Omental fat pad (tissue), 4 donors: Measurements from ENCODE around the gene CCDC88C. TPM values are rescaled to one million over a fixed set of nuclear protein-coding genes. Genes with fewer than 3 reads are reported as not detected.

Experiments used
- ATAC-seq: fragments of 150-250 bp; one replicate; pipeline ENCODE4 v1.9.1; 2016; ENCODE audit warnings: mild to moderate bottlenecking, moderate library complexity; ENCODE audit not compliant: low FRiP score
- DNase-seq: peaks from one replicate; pipeline ENCODE4 v3.0.0-alpha.2; 2019; ENCODE audit warnings: low spot score
- CTCF ChIP-seq, 3 donors: fragments of 450-650 bp; IDR thresholded peaks; one replicate each; pipeline ENCODE4 v1.5.1; 2016 to 2017; ENCODE audit warnings: antibody characterized with exemption in 3 of 3, mild to moderate bottlenecking in 3 of 3, moderate library complexity in 2 of 3
- total RNA-seq, 4 donors: library from RNA; depleted of rRNA; stranded (reverse); fragments of >200 nt; gene quantifications; one replicate each; pipeline ENCODE4 v1.1.0, GENCODE V29; 2016

CCDC88C gene
- total RNA-seq, 4 donors from 2014 or later, result 4.5 to 36.6 (median 9.4) TPM

DNA sequence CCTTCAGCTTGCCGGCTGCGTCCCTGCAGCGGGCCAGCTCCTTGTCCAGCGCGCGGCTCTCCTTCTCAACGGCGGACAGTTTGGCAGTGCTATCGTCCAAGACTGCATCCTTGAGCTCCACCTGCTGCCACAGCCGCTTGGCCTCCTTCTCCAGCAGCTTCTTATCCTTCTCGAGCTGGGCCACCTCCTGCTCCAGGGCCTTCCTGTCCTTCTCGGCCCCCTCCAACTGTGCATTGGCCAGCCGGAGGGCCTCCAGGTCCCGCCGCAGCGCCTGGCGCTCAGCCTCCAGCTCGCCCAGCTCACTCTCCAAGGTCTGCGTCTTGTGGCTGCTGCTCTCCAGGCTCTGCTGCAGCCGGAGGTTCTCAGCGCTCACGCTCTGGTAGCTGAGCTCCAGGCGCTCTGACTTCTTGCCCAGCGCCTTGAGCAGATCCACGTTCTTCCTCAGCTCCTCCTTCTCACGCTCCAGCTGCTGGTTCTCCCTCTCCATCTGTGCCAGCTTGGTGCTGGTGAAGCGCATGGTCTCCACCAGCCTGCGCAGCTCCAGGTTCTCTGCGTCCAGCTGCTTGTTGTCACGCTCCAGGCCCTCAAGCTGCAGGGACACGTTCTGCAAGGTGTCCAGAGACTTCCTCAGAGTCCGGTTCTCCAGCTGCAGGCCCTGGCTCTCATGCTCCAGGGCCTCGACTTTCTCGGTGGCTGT is 104.3 kb downstream of the CCDC88C start:
- TF ChIP-seq CTCF (IDR thresholded peaks at IDR 0.05), result no peak

GRCh38 chr14:91311284-91311662 is 106.3 kb downstream of the CCDC88C start:
- TF ChIP-seq CTCF (IDR thresholded peaks at IDR 0.05), result no peak

More for the DNA sequence above, 104.3 kb downstream of the CCDC88C start:
- ATAC-seq (no peak), DNase-seq (no peak)

GRCh38 chr14:91310606-91311283 is 106.9 kb downstream of the CCDC88C start:
- ATAC-seq (no peak), DNase-seq (no peak)
- TF ChIP-seq CTCF (IDR thresholded peaks at IDR 0.05), result no peak

More at GRCh38 chr14:91311284-91311662, 106.3 kb downstream of the CCDC88C start:
- DNase-seq (no peak), ATAC-seq (no peak)

DNA sequence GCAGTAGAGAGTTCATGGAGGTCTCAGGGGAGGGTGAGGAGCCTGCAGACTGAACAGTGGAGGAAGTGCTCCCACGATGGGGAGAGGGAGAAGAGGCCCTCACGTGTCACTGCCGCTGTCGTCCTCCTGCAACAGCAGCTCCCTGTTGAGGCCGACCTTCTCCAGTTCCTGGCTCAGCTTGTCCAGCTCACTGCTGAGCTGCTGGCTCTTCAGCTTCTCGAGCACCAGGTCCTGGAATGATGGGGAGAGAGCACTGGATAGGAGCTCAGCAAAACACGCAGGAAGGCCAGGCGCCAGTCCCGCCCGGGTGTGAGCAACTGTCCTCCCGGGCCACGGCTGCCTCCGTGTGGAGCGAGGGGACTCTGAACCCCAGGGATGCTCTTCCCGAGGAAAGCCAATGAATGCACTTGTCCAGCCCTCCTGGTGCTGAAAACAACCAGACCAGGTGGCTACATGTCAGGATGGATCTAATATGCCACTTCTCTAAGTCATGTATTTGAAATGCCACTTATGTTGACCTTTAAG is 107.8 kb downstream of the CCDC88C start:
- no peak for TF ChIP-seq CTCF (IDR thresholded peaks at IDR 0.05)
- ATAC-seq (no peak), DNase-seq (no peak)

GRCh38 chr14:91308337-91308736 is 109.3 kb downstream of the CCDC88C start:
- TF ChIP-seq CTCF (IDR thresholded peaks at IDR 0.05), result no peak
- ATAC-seq (no peak), DNase-seq (no peak)

DNA sequence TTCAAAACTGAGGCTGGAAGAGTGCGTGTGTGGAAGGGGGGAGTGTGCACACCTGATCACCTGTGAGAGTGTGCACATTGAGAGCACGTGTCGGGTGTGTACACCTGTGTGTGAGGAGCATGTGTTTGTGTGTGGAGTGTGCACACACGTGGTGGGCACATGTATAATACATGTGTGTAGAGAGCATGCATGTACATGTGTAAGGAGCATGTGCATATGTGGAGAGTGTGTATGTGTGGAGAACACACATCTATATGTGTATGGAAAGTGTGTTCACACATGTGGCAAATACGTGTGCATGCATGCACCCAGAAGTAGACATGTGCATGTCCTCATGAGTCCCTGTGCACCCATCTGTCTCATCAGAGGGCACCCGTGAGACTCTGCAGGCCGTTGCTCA is 110.0 kb downstream of the CCDC88C start:
- no peak for DNase-seq
- TF ChIP-seq CTCF (IDR thresholded peaks at IDR 0.05), result no peak
- no peak for ATAC-seq
